ENCODE measurements around the gene DSEL. TPM values are rescaled to one million over a fixed set of nuclear protein-coding genes. Genes with fewer than 3 reads are reported as not detected.

The DSEL gene
- total RNA-seq, 2 experiments from 2014 or later: 0.10 TPM

DNA sequence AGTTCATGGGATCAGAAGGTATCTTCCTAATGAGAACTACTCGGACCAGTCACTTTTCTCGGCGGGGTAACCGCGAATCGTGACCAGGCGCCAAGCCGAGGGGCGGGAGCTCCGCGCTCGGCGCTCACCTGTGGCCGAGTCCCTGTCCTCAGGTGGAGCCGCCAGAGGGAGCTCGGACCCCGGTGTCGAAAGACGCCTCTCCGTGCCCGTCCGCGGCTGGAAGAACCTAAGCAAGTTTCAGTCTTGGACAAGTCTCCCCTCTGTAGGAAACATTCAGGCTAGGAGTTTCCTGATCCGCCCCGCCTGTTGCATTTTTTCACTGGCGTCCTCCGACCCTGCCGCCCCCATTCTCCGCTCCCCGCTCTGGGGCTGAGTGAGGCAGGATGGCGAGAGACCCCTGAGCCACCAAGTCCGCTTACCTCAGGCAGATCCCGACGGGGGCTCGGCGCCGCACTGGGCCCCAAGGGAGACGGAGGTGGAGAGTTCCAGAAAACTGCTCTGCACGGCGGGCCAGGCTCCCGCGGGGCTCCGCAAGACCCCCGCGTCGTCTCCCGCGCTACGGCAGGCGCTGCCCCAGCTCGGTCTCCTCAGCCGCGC, 480 bp downstream of the DSEL start:
- peak; percentile 51 for DNase-seq
- POLR2A ChIA-PET: no interaction called here
- peaks cover 48% of the 10 kb centered on the region for H3K27me3 Mint-ChIP-seq

DNA sequence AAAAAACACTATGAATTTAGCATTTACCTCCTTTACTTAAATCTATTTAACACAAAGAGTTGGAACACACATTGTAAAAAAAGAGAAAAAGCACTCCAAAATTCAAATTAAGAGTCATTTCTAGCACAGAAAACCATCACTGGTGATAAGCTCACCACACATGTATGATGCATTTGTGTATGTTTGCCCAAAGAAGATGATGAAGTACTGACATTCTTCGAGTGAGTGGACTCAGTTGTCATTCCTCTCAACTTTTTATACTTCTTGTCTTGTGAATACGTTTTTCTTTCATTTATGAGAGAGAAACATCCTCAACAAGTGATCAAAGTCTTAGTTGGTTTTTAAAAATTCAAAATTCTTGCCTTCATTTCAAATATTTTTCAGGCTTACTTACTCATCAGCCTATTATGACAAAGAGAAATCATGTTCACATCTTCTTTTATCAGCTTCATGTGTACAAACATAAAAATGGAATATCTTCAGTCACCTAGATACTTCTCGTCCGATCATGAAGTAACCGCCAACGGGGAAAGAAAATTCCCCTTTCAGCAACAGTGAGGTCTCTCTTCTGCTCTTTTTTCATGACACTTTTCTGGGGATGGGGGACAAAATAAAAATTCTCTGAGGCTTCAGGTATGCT, 1.5 kb downstream of the DSEL start:
- Mint-ChIP-seq H3K27me3 (peaks cover 49% of the 10 kb centered on the region), H3K4me1 (peaks cover 15% of the 10 kb centered on the region), H3K4me3 (peak overlapping the region; percentile 74), H3K9me3 (no peaks in the 10 kb centered on the region), H3K36me3 (ENCODE audit: low read depth) (no peaks in the 10 kb centered on the region), H3K27ac (no peak overlapping the region)
- DNase-seq: no peak
- ChIA-PET CTCF (no interaction called here), POLR2A (no interaction called here)

More for the DNA sequence above, 480 bp downstream of the DSEL start:
- Mint-ChIP-seq H3K36me3 (ENCODE audit: low read depth) (no peaks in the 10 kb centered on the region), H3K4me3 (peak overlapping the region; percentile 74), H3K9me3 (no peaks in the 10 kb centered on the region), H3K4me1 (peaks cover 15% of the 10 kb centered on the region), H3K27ac (no peak overlapping the region)
- CTCF ChIA-PET: interaction anchor here (0.5 to 1.8 kb wide), 4 partner anchors 12 to 637 kb away, joined by 3 to 4 read pairs (median 3); no protein-coding TSS in a partner anchor

DNA sequence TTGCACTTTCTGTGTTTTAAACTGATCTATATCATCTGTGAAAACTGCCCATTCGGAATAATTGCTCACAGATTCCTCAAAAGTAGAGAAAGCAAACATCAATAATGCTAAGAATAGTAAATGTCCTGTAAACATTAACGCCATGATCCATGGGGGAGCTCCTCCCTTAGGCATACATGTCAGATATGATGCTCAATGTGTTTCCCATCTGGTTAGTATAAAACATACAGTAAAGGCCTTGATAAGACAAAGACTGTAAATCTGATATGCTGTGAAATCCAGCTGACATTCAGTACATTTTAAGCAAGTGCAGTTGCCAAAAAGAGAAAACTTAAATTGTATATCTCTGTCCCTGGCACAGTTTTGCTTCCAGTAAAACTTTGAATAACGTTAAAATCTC, 2.1 kb downstream of the DSEL start:
- no peak overlapping the region for H3K27ac Mint-ChIP-seq
- no peak for DNase-seq
- H3K9me3 Mint-ChIP-seq: no peaks in the 10 kb centered on the region
- no peak overlapping the region for H3K4me3 Mint-ChIP-seq
- ChIA-PET POLR2A (no interaction called here), CTCF (no interaction called here)
- peaks cover 45% of the 10 kb centered on the region for H3K27me3 Mint-ChIP-seq
- H3K36me3 Mint-ChIP-seq (ENCODE audit: low read depth): no peaks in the 10 kb centered on the region
- H3K4me1 Mint-ChIP-seq: peaks cover 15% of the 10 kb centered on the region

DNA sequence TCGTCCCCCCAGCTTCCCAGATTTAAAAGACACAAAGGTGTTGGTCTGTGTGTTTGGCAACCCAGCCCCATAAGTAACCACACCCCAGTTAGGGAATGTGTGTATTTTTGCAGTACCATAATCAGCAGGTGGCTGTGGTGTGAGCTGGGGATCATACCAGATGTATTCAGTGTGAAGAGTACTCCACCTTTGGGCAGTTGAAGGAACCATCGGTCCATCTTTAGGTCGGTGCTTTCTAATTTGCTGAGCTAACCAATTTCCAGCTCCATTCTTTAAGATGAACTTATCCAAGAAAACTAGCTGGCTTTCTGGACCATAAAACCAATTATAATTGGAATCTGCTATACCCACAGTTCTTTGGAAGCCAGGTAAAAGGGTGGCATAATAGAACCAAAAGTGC, 3.2 kb downstream of the DSEL start:
- Mint-ChIP-seq H3K36me3 (ENCODE audit: low read depth) (no peaks in the 10 kb centered on the region), H3K4me3 (no peak overlapping the region), H3K27ac (no peak overlapping the region), H3K9me3 (no peaks in the 10 kb centered on the region), H3K27me3 (peaks cover 36% of the 10 kb centered on the region), H3K4me1 (peaks cover 15% of the 10 kb centered on the region)
- CTCF ChIA-PET: interaction anchor here (0.7 kb wide), 1 partner anchor 13 kb away, joined by 4 read pairs; no protein-coding TSS in a partner anchor
- no peak for DNase-seq
- POLR2A ChIA-PET: no interaction called here

DNA sequence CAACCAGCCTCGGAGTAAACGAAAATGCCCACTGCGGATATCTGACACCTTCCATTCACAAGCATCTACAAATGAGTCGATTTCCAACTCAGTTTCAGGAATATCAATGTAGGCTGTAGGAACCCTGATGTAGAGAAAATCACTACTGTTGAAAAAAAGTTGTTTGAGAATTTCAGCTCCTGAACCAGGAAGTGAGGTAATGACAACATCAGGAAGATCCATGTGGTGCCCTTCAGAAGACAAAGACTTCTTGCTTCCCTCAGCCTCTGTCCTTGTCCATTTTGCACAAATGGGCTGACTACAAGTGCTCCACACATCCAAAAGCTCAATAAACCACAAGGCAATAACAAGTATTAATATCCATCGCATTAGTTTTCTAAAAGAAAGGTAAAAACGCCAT, 4.7 kb downstream of the DSEL start:
- no peak for DNase-seq
- Mint-ChIP-seq H3K4me3 (no peak overlapping the region), H3K27me3 (peaks cover 25% of the 10 kb centered on the region), H3K27ac (no peak overlapping the region), H3K36me3 (ENCODE audit: low read depth) (no peaks in the 10 kb centered on the region), H3K4me1 (peaks cover 6% of the 10 kb centered on the region), H3K9me3 (no peaks in the 10 kb centered on the region)
- ChIA-PET CTCF (no interaction called here), POLR2A (no interaction called here)

DNA sequence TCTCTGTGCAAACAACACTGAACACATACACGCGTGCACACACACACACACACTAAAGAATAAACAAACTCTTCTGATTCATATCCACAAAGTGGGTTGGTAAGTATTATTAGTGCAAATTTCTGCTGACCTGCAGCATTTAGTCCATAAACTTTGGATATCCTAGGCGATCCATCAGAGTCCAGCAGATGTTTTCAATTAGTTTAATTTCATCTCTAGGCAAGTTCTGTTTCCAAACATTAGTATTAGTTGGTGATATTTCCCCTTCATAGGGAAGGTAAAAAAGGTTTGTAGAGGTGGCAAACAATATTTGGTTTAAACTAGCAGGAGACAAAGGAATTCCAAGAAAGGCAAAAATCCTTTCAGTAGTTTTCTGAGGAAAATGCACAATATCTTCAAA, 5.7 kb downstream of the DSEL start:
- CTCF ChIA-PET: no interaction called here
- no peak overlapping the region for H3K4me3 Mint-ChIP-seq

DNA sequence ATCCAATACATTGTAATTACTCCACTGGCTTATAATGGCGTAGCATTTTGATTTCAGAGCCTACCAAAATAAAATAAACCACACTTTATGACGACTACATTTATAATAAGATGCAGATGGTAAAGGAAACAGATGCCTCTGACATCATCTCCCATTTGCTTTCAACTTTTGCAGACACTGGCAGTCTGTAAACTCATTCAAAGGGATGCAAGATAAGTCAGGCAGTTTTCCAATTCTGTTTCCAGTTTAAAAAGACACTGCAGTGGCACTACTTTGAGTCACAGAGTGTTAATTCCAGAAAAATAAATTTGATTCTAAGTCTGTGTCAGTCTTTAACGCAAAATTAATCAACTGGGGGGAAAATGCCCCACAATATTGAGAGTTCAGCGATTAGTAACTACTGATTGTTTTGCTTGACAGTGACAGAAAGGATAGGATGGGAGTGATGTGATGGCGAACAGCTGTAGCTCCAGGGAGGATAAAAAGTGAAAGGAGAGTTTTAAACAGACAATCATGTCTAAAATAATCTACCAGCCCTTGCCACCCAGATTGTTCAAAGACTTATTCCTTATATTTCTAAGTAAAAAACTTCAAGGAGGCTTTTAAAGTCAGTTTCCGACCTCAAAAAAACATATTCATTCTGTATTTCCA, 6.7 kb downstream of the DSEL start:
- ChIA-PET POLR2A (no interaction called here), CTCF (no interaction called here)
- Mint-ChIP-seq H3K27me3 (peaks cover 12% of the 10 kb centered on the region), H3K9me3 (no peaks in the 10 kb centered on the region), H3K36me3 (ENCODE audit: low read depth) (no peaks in the 10 kb centered on the region), H3K4me1 (no peaks in the 10 kb centered on the region), H3K27ac (no peak overlapping the region), H3K4me3 (no peak overlapping the region)
- DNase-seq: no peak

More for the DNA sequence above, 5.7 kb downstream of the DSEL start:
- Mint-ChIP-seq H3K36me3 (ENCODE audit: low read depth) (no peaks in the 10 kb centered on the region), H3K27me3 (peaks cover 20% of the 10 kb centered on the region), H3K9me3 (no peaks in the 10 kb centered on the region), H3K27ac (no peak overlapping the region), H3K4me1 (peaks cover 4% of the 10 kb centered on the region)
- no peak for DNase-seq
- POLR2A ChIA-PET: no interaction called here

DNA sequence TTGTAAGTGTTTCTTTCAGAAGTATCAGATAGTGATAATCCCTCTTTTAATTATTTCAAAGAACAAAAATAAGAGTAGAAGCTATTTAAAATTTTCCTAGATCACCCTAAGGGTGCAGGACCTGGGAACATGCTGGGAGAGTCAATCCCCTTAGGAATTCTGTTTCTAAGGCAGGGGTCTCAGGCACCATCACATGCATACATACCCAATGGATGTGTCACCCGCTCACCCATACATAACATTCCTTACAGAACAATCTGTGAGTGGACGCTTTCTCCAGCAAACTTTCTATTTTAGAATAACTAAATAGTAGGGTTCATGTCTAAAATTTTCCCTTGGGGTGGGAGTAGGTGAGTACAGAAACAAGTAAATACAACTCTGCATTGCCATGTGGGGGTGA, 8.4 kb downstream of the DSEL start:
- DNase-seq: no peak
- Mint-ChIP-seq H3K36me3 (ENCODE audit: low read depth) (no peaks in the 10 kb centered on the region), H3K27ac (no peak overlapping the region), H3K4me3 (no peak overlapping the region), H3K27me3 (peaks cover 2% of the 10 kb centered on the region), H3K9me3 (no peaks in the 10 kb centered on the region), H3K4me1 (no peaks in the 10 kb centered on the region)
- CTCF ChIA-PET: no interaction called here
- POLR2A ChIA-PET: no interaction called here

DNA sequence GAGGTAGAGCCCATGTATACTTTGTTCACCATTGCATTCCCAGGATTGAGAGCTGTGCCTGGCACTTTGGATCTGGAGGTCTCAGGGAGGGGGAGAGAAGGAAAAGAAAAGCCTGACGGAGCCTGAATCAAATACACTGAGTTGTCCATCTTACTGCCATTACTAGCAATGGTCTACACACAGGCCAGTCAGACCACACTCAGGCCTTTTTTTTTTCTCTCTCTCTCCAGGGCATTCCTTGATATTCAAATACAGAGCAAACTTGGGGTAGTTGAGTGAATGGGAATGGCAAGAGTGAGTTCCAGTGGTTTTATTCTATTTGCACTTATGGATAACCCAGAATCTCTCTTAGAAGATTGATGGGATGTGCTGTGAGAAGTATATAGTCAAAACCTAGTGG, 11.8 kb downstream of the DSEL start:
- H3K27ac Mint-ChIP-seq: no peak overlapping the region
- H3K36me3 Mint-ChIP-seq (ENCODE audit: low read depth): no peaks in the 10 kb centered on the region
- H3K27me3 Mint-ChIP-seq: no peaks in the 10 kb centered on the region

DNA sequence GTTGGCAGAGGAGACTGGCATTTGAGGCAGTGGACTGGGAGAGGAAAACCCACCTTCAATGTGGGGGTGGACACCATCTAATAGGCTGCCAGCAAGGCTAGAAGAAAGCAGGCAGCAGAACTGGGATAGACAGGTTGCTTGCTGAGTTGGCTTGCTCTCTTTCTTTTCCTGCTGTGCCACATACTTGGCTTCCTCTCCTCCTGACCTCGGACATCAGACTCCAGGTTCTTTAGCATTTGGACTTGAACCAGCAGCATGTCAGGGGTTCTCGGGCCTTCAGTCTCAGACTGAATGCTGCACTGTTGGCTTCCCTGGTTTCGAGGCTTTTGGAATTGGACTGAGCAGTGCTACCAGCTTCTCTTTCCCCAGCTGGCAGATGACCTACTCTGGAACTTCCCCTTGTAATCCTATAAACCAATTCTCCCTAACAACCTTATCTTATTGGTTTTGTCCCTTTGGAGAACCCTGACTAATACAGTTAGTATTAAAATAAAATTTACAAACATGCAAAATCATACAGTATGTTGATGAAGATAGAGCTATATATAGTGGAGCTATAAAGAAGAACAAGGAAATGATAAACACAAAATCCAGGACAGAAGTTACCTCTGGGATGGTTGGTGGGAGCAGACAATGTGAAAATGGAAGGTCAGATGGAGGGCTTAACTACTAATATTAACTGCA, 15.9 kb downstream of the DSEL start:
- Mint-ChIP-seq H3K4me3 (no peak overlapping the region), H3K27ac (no peak overlapping the region), H3K9me3 (no peaks in the 10 kb centered on the region), H3K27me3 (no peaks in the 10 kb centered on the region), H3K36me3 (ENCODE audit: low read depth) (no peaks in the 10 kb centered on the region), H3K4me1 (no peaks in the 10 kb centered on the region)
- no peak for DNase-seq
- CTCF ChIA-PET: no interaction called here
- POLR2A ChIA-PET: no interaction called here

More for the DNA sequence above, 11.8 kb downstream of the DSEL start:
- H3K4me1 Mint-ChIP-seq: no peaks in the 10 kb centered on the region
- ChIA-PET POLR2A (no interaction called here), CTCF (no interaction called here)
- no peak for DNase-seq
- H3K4me3 Mint-ChIP-seq: no peak overlapping the region
- H3K9me3 Mint-ChIP-seq: no peaks in the 10 kb centered on the region

DNA sequence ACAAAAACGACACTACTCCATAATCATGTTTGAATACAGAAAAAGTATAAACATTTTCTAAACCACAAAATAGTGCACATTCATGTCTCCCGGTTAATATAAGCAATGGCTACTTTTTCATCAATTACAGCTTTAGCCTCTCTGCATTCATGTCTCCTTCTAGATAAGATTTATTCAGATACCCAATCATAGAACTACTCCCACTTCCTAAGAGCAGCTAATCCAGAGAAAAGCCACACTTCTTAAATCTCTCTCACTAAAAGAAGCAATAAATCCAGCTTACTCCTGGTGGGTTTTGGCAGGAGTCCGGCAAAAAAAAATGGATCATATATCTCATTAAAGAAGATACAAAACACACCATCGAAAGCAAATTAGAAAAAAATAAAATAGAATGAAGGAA, 20.1 kb downstream of the DSEL start:
- H3K36me3 Mint-ChIP-seq (ENCODE audit: low read depth): no peaks in the 10 kb centered on the region
- H3K4me3 Mint-ChIP-seq: no peak overlapping the region
- H3K27ac Mint-ChIP-seq: no peak overlapping the region
- no peak for DNase-seq
- H3K27me3 Mint-ChIP-seq: no peaks in the 10 kb centered on the region
- H3K9me3 Mint-ChIP-seq: no peaks in the 10 kb centered on the region
- CTCF ChIA-PET: no interaction called here
- POLR2A ChIA-PET: no interaction called here
- no peaks in the 10 kb centered on the region for H3K4me1 Mint-ChIP-seq

DNA sequence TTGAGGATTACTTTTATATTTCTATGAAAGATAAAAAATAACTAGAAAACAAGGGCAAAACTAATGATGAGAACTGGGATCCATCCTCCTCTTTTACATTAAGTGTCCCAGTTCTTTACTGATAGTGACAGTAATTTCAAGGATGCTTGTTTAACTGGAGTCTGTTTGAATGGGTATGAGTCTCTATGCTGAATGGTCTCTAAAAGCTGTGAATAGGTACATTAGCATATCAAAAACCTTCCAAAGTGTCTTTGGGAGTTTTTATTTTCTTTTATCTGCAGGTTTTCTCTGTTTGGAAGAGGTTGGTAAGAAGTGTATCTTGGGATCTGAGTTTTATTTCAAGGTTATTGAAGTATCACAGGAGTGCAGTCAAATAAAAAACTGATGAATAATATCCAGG, 30.0 kb downstream of the DSEL start:
- Mint-ChIP-seq H3K4me1 (no peaks in the 10 kb centered on the region), H3K27ac (no peak overlapping the region), H3K9me3 (no peaks in the 10 kb centered on the region), H3K27me3 (peaks cover 4% of the 10 kb centered on the region), H3K36me3 (ENCODE audit: low read depth) (no peaks in the 10 kb centered on the region), H3K4me3 (no peak overlapping the region)
- DNase-seq: no peak
- ChIA-PET CTCF (no interaction called here), POLR2A (no interaction called here)

DNA sequence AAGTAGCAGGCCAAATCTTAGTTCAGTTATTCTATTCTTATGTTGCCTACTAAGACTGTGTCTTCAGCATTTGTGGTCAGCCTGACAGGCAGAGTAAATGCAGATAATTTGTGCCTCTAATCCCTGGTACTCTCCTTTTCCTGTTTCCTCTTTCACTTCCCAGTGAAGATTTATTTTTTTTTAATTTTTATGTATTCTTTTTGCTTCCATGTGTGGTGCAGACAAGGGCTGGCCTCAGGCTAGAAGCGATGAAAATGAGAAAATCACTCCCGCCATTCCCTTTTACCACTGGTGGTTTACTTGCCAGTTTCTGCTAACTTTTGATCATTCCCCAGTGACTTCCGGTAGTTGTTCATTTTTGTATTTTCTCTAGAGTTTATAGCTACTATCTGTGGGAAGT, 30.9 kb downstream of the DSEL start:
- Mint-ChIP-seq H3K4me1 (no peaks in the 10 kb centered on the region), H3K36me3 (ENCODE audit: low read depth) (no peaks in the 10 kb centered on the region), H3K27me3 (peaks cover 4% of the 10 kb centered on the region), H3K9me3 (no peaks in the 10 kb centered on the region), H3K4me3 (no peak overlapping the region), H3K27ac (no peak overlapping the region)
- ChIA-PET POLR2A (no interaction called here), CTCF (no interaction called here)
- no peak for DNase-seq

Data from activated CD4-positive, alpha-beta T cell treated with anti-CD3 and anti-CD28 coated beads, Interleukin-2, amount 10 ng/mL, durations not matched to agents 7 days and 5 days (primary cell).